GM19328 (cell line): Measurements from ENCODE around the gene SMYD1.

Experiments used
- ATAC-seq: cut with Tn5 transposase; IDR thresholded peaks from one replicate; pipeline ENCODE4 v1.9.1; 2021; ENCODE audit warnings: mild to moderate bottlenecking, moderate library complexity; ENCODE audit not compliant: unreplicated experiment

The SMYD1 gene

GRCh38 chr2:88139804-88140203 is 72.2 kb downstream of the SMYD1 start:
- no peak for ATAC-seq

DNA sequence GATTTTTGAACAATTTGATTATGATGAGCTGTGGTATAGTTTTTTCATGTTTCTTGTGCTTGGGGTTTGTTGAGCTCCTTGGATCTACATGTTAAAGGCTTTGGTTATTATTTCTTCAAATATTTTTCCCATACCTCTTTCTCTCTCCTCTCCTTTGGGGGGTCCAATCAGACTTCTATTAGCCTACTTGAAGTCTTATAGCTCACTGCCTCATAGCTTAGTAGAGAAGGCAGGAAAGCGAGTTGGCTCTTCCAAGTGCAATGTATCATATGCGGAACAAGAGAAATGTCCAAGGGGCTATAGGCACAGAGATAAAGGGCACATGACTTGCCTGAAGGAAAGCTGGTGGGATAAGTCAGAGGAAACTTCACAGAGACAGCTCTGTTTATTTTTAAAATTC is 74.3 kb downstream of the SMYD1 start:
- ATAC-seq = no peak

DNA sequence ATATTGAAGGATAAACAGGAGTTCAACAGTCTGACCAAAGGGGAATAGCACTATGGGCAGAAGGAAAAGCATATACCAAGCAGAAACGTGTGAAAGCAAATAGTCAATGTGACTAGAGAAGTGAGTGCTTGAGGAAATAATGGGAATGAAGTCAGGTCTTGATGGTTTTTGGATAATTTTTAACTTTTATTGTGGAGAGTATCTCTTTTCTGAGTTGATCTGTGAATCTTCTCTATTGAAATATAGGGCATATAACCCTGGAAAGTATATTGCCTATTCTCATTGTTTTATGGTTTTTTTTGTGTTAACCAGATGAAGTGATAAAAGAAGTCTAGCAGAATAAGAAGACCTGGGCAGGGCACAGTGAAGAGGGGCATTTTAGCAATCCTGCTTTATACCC is 76.6 kb downstream of the SMYD1 start:
- ATAC-seq = no peak

DNA sequence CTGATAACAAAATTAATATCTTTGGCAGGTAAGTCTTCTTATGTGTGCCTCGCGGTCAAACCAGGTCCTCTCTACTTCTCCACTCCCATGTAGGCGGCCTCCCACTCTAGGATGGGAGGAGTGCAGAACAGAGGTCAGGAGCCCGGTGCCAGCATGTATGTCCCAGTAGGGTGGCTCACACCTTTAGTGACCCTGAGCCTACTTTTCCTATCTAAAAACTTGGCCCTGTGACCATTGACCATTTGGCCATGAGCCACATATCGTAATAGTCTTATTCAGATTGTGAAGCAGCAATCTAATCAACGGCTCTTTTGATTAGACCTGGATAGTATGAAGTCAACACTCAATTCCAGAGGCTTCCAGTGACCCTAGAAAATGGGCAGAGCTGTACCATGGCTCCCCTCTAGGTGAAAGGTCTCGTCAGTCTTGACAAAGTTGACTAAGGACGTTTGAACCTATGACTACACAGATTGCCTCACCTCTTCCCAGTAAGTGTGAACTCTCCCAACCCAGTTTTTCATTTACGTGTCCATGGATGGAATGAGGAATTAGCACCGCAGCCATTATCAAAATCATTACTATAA is 77.4 kb downstream of the SMYD1 start:
- ATAC-seq = no peak

- no peak for ATAC-seq
Observed at GRCh38 chr2:88146590-88146989, 79.0 kb downstream of the SMYD1 start.

- ATAC-seq = no peak
Observed at GRCh38 chr2:88147145-88147544, 79.5 kb downstream of the SMYD1 start.

- no peak for ATAC-seq
Observed at GRCh38 chr2:88148929-88149438, 81.4 kb downstream of the SMYD1 start.

DNA sequence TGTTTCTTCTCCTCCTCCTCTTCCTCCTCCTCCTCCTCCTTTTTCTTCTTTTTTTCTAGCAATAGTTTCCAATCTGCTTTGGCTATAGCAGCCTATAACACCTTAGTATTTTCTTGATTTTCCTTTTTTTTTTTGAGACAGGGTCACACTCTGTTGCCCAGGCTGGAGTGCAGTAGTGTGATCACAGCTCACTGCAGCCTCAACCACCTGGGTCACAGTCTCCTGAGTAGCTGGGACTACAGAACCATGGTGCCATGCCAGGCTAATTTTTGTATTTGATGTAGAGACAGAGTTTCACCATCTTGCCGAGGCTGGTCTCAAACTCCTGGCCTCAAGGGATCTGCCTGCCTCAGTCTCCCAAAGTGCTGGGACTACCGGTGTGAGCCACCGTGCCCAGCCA is 91.9 kb downstream of the SMYD1 start:
- ATAC-seq = no peak

DNA sequence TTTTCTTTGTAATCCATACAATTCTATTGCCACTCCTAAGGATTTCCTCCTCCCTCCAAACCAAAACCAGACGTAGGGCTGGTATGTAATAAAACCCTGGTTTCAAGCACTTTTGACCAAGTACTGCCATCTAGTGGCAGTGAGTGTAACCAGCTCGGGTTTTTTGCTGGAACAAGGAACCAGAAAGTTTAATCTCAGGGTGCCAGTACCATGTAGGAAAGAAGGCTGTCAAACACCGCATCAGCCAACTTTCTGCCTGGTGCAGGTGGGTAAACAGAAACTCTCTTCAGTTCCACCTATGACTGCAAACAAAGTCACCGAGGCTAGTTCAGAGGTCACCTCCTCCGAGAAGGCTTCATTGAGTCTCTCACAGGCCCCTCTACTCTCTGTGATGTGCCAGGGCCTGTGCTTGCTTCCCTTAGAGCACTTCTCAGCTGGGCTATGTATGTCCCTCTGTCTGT is 92.4 kb downstream of the SMYD1 start:
- no peak for ATAC-seq

DNA sequence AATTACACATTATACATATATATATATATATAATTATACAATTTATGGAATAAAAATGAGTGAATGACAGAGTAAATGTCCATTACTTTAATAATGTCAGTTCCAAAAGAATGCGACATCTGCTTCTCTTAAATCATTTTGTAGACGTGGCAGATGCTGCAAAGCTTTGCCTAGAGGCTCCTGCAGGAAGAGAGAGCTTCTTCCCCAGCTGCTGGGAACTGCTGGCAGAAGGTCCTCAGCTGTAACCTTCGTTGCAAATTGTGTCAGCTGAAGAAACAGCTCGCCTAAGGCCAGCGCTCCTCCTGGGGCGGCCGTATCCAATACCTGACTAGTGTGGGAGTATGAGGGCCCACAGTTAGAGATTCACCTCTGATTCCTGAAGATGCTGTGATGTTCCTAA is 92.9 kb downstream of the SMYD1 start:
- ATAC-seq = no peak

DNA sequence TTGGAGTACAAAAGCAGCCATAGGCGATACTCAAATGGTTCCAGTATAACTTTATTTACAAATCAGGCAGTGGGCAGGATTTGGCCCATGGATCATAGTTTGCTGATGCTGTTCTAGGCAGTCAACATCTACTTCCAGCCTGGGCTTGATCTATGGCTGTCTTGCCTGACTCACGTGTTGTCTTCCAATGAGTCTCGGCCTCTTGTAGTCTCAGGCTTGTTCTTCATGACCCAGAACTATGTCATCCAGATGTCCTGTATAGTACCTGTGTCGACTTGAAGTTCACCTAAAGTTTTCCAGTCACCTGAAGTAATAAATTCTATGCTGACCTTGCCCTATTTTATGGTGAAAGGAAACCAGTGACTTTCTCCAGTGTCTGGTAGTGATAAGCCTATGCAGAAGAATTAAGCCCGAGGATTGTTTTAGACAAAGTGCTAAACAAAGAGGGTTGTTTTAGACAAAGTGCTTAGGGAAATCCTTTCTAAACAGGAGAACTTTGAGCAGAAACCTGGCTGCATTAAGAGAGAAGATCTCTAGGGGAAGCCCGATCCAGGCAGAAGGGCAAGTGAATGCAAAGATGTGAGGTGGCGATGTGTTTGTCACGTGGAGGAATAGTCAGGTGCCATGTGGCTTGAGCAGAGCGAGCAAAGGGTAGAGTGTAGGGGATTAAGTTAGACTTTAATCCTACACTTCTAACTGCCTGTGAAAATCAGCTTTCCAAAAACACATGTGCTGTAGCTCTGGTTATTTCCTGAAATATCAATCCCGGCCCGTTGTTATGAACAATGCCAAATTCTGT is 94.0 kb downstream of the SMYD1 start:
- ATAC-seq = no peak
